22Rv1 (cell line): Measurements from ENCODE around the gene GABRR2.

ENCODE experiments used
- H3K27ac ChIP-seq: fragments of 450-650 bp; 2 replicates; pipeline ENCODE4 v1.5.1; 2017
- CTCF ChIP-seq: fragments of 450-650 bp; IDR thresholded peaks from 2 replicates; pipeline ENCODE4 v1.5.1; 2017; ENCODE audit warnings: mild to moderate bottlenecking
- ZFX ChIP-seq: fragments of 450-650 bp; IDR thresholded peaks from 2 replicates; pipeline ENCODE4 v1.6.1; 2017; ENCODE audit warnings: antibody characterized with exemption, borderline replicate concordance

Gene GABRR2

GRCh38 chr6:89315249-89315885 is at the start of gene GABRR2:
TSS of gene GABRR2 (minus strand) at chr6:89315299. CDS start at chr6:89315165, 134 bp downstream.
- no peak for TF ChIP-seq CTCF

GRCh38 chr6:89364586-89364985 is 49.5 kb upstream of the GABRR2 start:
- TF ChIP-seq ZFX (no peak), CTCF (no peak)
- H3K27ac ChIP-seq = no peak overlapping the region

More at GRCh38 chr6:89315249-89315885, at the start of gene GABRR2:
- no peak within 1 kb of the TSS for H3K27ac ChIP-seq

- no peak for TF ChIP-seq CTCF
- no peak for TF ChIP-seq ZFX
- H3K27ac ChIP-seq = no peak overlapping the region
Measured at GRCh38 chr6:89361171-89361570, 46.1 kb upstream of the GABRR2 start.

GRCh38 chr6:89360415-89360999 is 45.4 kb upstream of the GABRR2 start:
- TF ChIP-seq CTCF = no peak
- TF ChIP-seq ZFX = no peak
- H3K27ac ChIP-seq = no peak overlapping the region

GRCh38 chr6:89359561-89359960 is 44.5 kb upstream of the GABRR2 start:
- H3K27ac ChIP-seq = no peak overlapping the region
- TF ChIP-seq CTCF (no peak), ZFX (no peak)

GRCh38 chr6:89357390-89357789 is 42.3 kb upstream of the GABRR2 start:
- no peak overlapping the region for H3K27ac ChIP-seq

More at GRCh38 chr6:89357390-89357789, 42.3 kb upstream of the GABRR2 start:
- TF ChIP-seq ZFX (no peak), CTCF (no peak)
